H1 (cell line): ENCODE results near the gene GLB1L3. TPM values are rescaled to one million over a fixed set of nuclear protein-coding genes. Genes with fewer than 3 reads are reported as not detected.

Experiments
- ATF2 ChIP-seq: IDR thresholded peaks from 2 replicates; pipeline ENCODE4 v1.6.1; 2012; ENCODE audit warnings: low read length, inconsistent platforms
- CBX5 ChIP-seq: fragments of 300-800, 300-1000 bp; sonication (generic); IDR thresholded peaks from 2 replicates; pipeline ENCODE4 v1.7.1; 2016; ENCODE audit warnings: antibody characterized with exemption, low read length, low read depth
- CEBPB ChIP-seq: IDR thresholded peaks from 2 replicates; pipeline ENCODE4 v1.6.1; 2012; ENCODE audit warnings: low read depth, low read length
- CREB1 ChIP-seq: IDR thresholded peaks from 2 replicates; pipeline ENCODE4 v1.6.1; 2012; ENCODE audit warnings: inconsistent platforms
- EP300 ChIP-seq, 2 experiments: IDR thresholded peaks; 1 replicate in 1 of 2; 2 replicates in 1 of 2; pipeline ENCODE4 v1.6.1; 2011 to 2012; ENCODE audit warnings: low read depth in 2 of 2, low read length in 2 of 2, mild to moderate bottlenecking in 2 of 2, borderline replicate concordance in 1 of 2, inconsistent platforms in 1 of 2, moderate library complexity in 1 of 2
- SIRT6 ChIP-seq: IDR thresholded peaks from one replicate; pipeline ENCODE4 v1.7.1; 2012; ENCODE audit warnings: low read length, inconsistent platforms
- TBP ChIP-seq: IDR thresholded peaks from 2 replicates; pipeline ENCODE4 v1.6.1; 2011; ENCODE audit warnings: low read depth, low read length, improper control_type of control experiment
- polyA plus RNA-seq, 7 experiments: library from polyadenylated mRNA; depleted of rRNA in 3 of 7; stranded (reverse) in 5 of 7; unstranded in 2 of 7; fragments of >200 nt in 5 of 7; fragments of 200-250 nt in 2 of 7; gene quantifications; 1 replicate in 5 of 7; 2 replicates in 1 of 7; 4 replicates in 1 of 7; pipeline versions ENCODE4 v1.2.1 to v1.2.3, GENCODE V29; 2011 to 2013; ENCODE audit warnings: missing spikeins in 2 of 7, mixed read lengths in 2 of 7
- total RNA-seq: library from RNA; stranded (reverse); fragmentation: NEBNext Ultra II Directional; extraction: Animal tissue kit (Norgen Biotek cat#: 25700); gene quantifications from 2 replicates; pipeline ENCODE4 v1.2.1, GENCODE V29; 2021

Gene GLB1L3
- total and polyA plus RNA-seq, 2 of the 8 experiments (the other 6 are each of a cell fraction or from before 2014, with no cell fraction given), result 14.9 to 33.2 TPM

- TF ChIP-seq CEBPB, result no peak
- TF ChIP-seq CREB1, result no peak
- TF ChIP-seq EP300 (IDR thresholded peaks at IDR 0.05; ENCODE audit: borderline replicate concordance in 1 of 2, low read depth in 2 of 2, low read length in 2 of 2), result no peak
- no peak for TF ChIP-seq TBP
- TF ChIP-seq SIRT6, result no peak
- no peak for TF ChIP-seq ATF2
- TF ChIP-seq CBX5, result no peak
Measured at GRCh38 chr11:134312807-134313206, 36.6 kb downstream of the GLB1L3 start (continued).
